Stomach (tissue), 4 donors: ENCODE results near the gene PCDHB3.

Source experiments
- EP300 ChIP-seq: sonication (generic); formaldehyde crosslinking; IDR thresholded peaks from one replicate; pipeline ENCODE4 v1.6.1; 2017; ENCODE audit warnings: antibody characterized with exemption
- POLR2A ChIP-seq, 4 donors: fragments of 450-650 bp; IDR thresholded peaks; one replicate each; pipeline ENCODE4 v1.6.1; 2016; ENCODE audit warnings: antibody characterized with exemption in 4 of 4, control low read depth in 2 of 4, mild to moderate bottlenecking in 1 of 4, moderate library complexity in 1 of 4
- POLR2AphosphoS5 ChIP-seq, 3 donors: sonication (generic); formaldehyde crosslinking; IDR thresholded peaks; one replicate each; pipeline ENCODE4 v1.6.1; 2016; ENCODE audit warnings: antibody characterized with exemption in 3 of 3
- TF ChIP-seq, protein P1 (sequence below), 7 experiments: fragments of 450-650 bp in 4 of 7; fragments of 200-600 bp in 3 of 7; sonication (generic) in 3 of 7; IDR thresholded peaks; one replicate each; pipeline ENCODE4 v1.5.1; 2016 to 2019; ENCODE audit warnings: antibody characterized with exemption in 7 of 7, control low read depth in 2 of 7, mild to moderate bottlenecking in 1 of 7

DNA sequence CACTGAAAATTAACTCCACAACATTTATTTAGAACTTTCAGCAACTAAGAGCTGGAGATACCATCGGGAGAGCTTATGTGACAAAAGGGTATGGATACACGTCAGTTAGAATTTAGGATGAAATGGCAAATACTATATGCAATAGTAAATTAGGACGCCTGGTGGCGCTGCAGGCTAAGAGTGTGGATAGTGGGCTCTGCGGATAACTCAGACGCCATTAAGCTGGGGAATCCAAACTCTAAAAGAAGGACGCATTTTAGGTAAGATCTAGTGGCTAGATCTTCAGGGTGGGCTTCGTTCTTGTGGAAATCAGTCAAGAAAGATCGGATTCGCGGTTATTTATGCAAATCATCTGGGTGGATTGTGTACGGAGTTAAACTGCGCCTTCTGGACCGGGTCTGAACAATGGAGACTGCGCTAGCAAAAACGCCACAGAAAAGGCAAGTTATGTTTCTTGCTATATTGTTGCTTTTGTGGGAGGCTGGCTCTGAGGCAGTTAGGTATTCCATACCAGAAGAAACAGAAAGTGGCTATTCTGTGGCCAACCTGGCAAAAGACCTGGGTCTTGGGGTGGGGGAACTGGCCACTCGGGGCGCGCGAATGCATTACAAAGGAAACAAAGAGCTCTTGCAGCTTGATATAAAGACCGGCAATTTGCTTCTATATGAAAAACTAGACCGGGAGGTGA, 34.9 kb downstream of the PCDHB3 start, which contains the start of gene PCDHB5:
- TF ChIP-seq POLR2A (IDR thresholded peaks at IDR 0.05) (no peak), POLR2AphosphoS5 (IDR thresholded peaks at IDR 0.05) (no peak), EP300 (no peak)
- TF ChIP-seq, protein P1, sequence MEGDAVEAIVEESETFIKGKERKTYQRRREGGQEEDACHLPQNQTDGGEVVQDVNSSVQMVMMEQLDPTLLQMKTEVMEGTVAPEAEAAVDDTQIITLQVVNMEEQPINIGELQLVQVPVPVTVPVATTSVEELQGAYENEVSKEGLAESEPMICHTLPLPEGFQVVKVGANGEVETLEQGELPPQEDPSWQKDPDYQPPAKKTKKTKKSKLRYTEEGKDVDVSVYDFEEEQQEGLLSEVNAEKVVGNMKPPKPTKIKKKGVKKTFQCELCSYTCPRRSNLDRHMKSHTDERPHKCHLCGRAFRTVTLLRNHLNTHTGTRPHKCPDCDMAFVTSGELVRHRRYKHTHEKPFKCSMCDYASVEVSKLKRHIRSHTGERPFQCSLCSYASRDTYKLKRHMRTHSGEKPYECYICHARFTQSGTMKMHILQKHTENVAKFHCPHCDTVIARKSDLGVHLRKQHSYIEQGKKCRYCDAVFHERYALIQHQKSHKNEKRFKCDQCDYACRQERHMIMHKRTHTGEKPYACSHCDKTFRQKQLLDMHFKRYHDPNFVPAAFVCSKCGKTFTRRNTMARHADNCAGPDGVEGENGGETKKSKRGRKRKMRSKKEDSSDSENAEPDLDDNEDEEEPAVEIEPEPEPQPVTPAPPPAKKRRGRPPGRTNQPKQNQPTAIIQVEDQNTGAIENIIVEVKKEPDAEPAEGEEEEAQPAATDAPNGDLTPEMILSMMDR (IDR thresholded peaks at IDR 0.05), result peak in 1 of 7 experiments; percentile 13
